CD4-positive, alpha-beta memory T cell (primary cell): ENCODE data around the gene SQOR. TPM values are rescaled to one million over a fixed set of nuclear protein-coding genes. Genes with fewer than 3 reads are reported as not detected.

Experiments used
- CTCF ChIA-PET: fragments of 350-600 bp; sonication (Branson Sonifier 250); formaldehyde crosslinking; loops from one replicate; lab custom pipeline; 2021; ENCODE audit warnings: inconsistent platforms; ENCODE audit not compliant: partially characterized antibody; lab: Charles Lee
- POLR2A ChIA-PET: fragments of 350-600 bp; sonication (Branson Sonifier 250); formaldehyde crosslinking; loops from one replicate; lab custom pipeline; 2021; ENCODE audit not compliant: partially characterized antibody; lab: Charles Lee
- DNase-seq, 5 donors: peaks; one replicate each; pipeline versions ENCODE4 v3.0.0 to v3.0.0-alpha.2; 2020 to 2022; ENCODE audit warnings: mixed read lengths in 1 of 5
- H3K27ac ChIP-seq: one replicate; pipeline ENCODE4 v1.7.0; 2013; ENCODE audit warnings: low read depth, low read length
- H3K27me3 ChIP-seq: 2 replicates; pipeline ENCODE4 v1.7.0; 2013; ENCODE audit warnings: mild to moderate bottlenecking, low read length, moderate library complexity; ENCODE audit not compliant: insufficient read depth
- H3K36me3 ChIP-seq: 2 replicates; pipeline ENCODE4 v1.7.0; 2013; ENCODE audit warnings: mild to moderate bottlenecking, low read length, moderate library complexity; ENCODE audit not compliant: insufficient read depth
- H3K4me1 ChIP-seq: 2 replicates; pipeline ENCODE4 v1.7.0; 2013; ENCODE audit warnings: mild to moderate bottlenecking, low read length, moderate library complexity; ENCODE audit not compliant: insufficient read depth
- H3K4me3 ChIP-seq, 2 donors: one replicate each; pipeline ENCODE4 v1.7.0; 2013; ENCODE audit warnings: low read length in 2 of 2, mild to moderate bottlenecking in 1 of 2
- H3K9me3 ChIP-seq, 2 donors: one replicate each; pipeline ENCODE4 v1.7.0; 2013; ENCODE audit warnings: low read length in 2 of 2, control low read depth in 1 of 2; ENCODE audit not compliant: control insufficient read depth in 1 of 2
- H3K27ac Mint-ChIP-seq, 7 donors: one replicate each; pipeline ENCODE4 v1.8.0; 2020 to 2021; ENCODE audit warnings: mixed read lengths in 7 of 7, mild to moderate bottlenecking in 6 of 7, inconsistent platforms in 3 of 7, moderate library complexity in 3 of 7
- H3K27me3 Mint-ChIP-seq, 2 donors: one replicate each; pipeline ENCODE4 v1.8.0; 2020 to 2021; ENCODE audit warnings: mixed read lengths in 2 of 2
- H3K36me3 Mint-ChIP-seq, 2 donors: one replicate each; pipeline ENCODE4 v1.8.0; 2020 to 2021; ENCODE audit warnings: mixed read lengths in 2 of 2, inconsistent platforms in 1 of 2, mild to moderate bottlenecking in 1 of 2
- H3K4me1 Mint-ChIP-seq, 4 donors: one replicate each; pipeline ENCODE4 v1.8.0; 2020 to 2021; ENCODE audit warnings: mixed read lengths in 4 of 4, mild to moderate bottlenecking in 1 of 4
- H3K4me3 Mint-ChIP-seq, 8 donors: one replicate each; pipeline ENCODE4 v1.8.0; 2020 to 2021; ENCODE audit warnings: mixed read lengths in 8 of 8, mild to moderate bottlenecking in 7 of 8, moderate library complexity in 6 of 8, inconsistent platforms in 3 of 8
- H3K9me3 Mint-ChIP-seq, 8 donors: one replicate each; pipeline ENCODE4 v1.8.0; 2020 to 2021; ENCODE audit warnings: mixed read lengths in 8 of 8, mild to moderate bottlenecking in 5 of 8, inconsistent platforms in 3 of 8, moderate library complexity in 1 of 8
- intact Hi-C: fragments of 100-400 bp; cut with micrococcal nuclease; formaldehyde crosslinking; loops from one replicate; pipeline ENCODE4 v1.15.1; 2023
- polyA plus RNA-seq, 2 donors: library from polyadenylated mRNA; unstranded; fragments of 300-500 nt; fragmentation: Illumina TruSeq; gene quantifications; one replicate each; pipeline ENCODE4 v1.2.3, GENCODE V29; 2021
- total RNA-seq, 2 experiments: library from RNA; stranded (reverse); gene quantifications; one replicate each; pipeline ENCODE4 v1.2.3, GENCODE V29; 2021

Gene SQOR
- 10 to 100 TPM; 47.9 to 51.0 TPM for total RNA-seq
- polyA plus RNA-seq = 100 to 1,000 TPM; 118 to 183 TPM

GRCh38 chr15:45634432-45635190, at the start of gene SQOR:
SQOR (plus strand) TSS chr15:45635029; CDS start chr15:45658924, 23,895 bp downstream.
- CTCF ChIA-PET = interaction anchor here (0.6 to 1.6 kb wide), 11 partner anchors 9 to 177 kb away, joined by 3 to 6 read pairs (median 3); partner anchors contain the start of gene BLOC1S6
- H3K9me3 Mint-ChIP-seq = no peaks in the 10 kb centered on the region
- H3K4me3 Mint-ChIP-seq = peak within 1 kb of the TSS; percentile 88 to 99 (median 98)
- peaks cover 10% of the 10 kb centered on the region in 2 donors for H3K36me3 Mint-ChIP-seq
- Histone ChIP-seq H3K4me1 (peaks cover 44% of the 10 kb centered on the region), H3K36me3 (no peaks in the 10 kb centered on the region), H3K27me3 (no peaks in the 10 kb centered on the region), H3K9me3 (no peaks in the 10 kb centered on the region), H3K27ac (peak within 1 kb of the TSS; percentile 67), H3K4me3 (peak within 1 kb of the TSS; percentile 76 to 90)
- peak; percentile 63 to 71 (median 67) for DNase-seq
- POLR2A ChIA-PET = interaction anchor here (0.9 to 3.5 kb wide), 6 partner anchors 10 to 434 kb away, joined by 3 to 39 read pairs (median 7); partner anchors contain the start of gene BLOC1S6
- intact Hi-C loops = loop anchor here (1.0 to 2.0 kb wide), 4 partner anchors 20 to 434 kb away; partner anchors contain the start of gene BLOC1S6
- H3K4me1 Mint-ChIP-seq = peaks cover 26 to 53% (median 41%) of the 10 kb centered on the region in 4 donors
- H3K27me3 Mint-ChIP-seq = no peaks in the 10 kb centered on the region
- peak within 1 kb of the TSS; percentile 90 to 96 (median 95) for H3K27ac Mint-ChIP-seq

GRCh38 chr15:45585069-45585791, 49.6 kb upstream of the SQOR start:
- Mint-ChIP-seq H3K9me3 (no peaks in the 10 kb centered on the region), H3K27me3 (peaks cover 0 to 3% of the 10 kb centered on the region in 2 donors), H3K27ac (peak overlapping the region; percentile 17 to 100 (median 100)), H3K36me3 (peaks cover 0 to 11% of the 10 kb centered on the region in 2 donors), H3K4me3 (peak overlapping the region in 3 of 8 donors; percentile 97 to 100 (median 100)), H3K4me1 (peaks cover 20 to 45% (median 33%) of the 10 kb centered on the region in 4 donors)
- Histone ChIP-seq H3K9me3 (no peaks in the 10 kb centered on the region), H3K36me3 (no peaks in the 10 kb centered on the region), H3K4me3 (no peak overlapping the region), H3K27me3 (no peaks in the 10 kb centered on the region), H3K4me1 (peaks cover 37% of the 10 kb centered on the region), H3K27ac (no peak overlapping the region)
- CTCF ChIA-PET = interaction anchor here (1.8 to 4.4 kb wide), 2 partner anchors 9 to 28 kb away, joined by 4 to 32 read pairs; no protein-coding TSS in a partner anchor
- POLR2A ChIA-PET = interaction anchor here (3.8 kb wide), 1 partner anchor 183 kb away, joined by 44 read pairs; a partner anchor contains a TSS
- intact Hi-C loops = loop anchor here (10.0 kb wide), 1 partner anchor 1160 kb away; the partner anchor contains the start of gene CTDSPL2
- no peak for DNase-seq

DNA sequence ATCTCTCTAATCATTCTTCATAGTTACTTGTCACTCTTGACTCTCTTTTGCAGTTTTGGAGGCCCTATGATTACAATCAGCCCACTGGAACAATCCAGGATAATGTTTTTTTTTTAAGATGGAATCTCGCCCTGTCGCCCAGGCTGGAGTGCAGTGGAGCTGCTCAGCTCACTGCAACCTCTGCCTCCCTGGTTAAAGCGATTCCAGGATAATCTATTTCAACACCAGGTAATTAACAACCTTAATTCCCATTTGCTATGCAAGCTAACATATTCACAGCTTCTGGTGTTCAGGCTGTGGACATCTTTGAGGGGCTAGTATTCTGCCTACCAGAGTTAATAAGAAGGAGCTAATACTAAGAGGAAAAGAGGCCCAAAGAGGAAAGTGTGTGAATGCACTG, 48.7 kb upstream of the SQOR start:
- no peaks in the 10 kb centered on the region for H3K36me3 ChIP-seq
- Mint-ChIP-seq H3K27me3 (peaks cover 0 to 3% of the 10 kb centered on the region in 2 donors), H3K36me3 (peaks cover 0 to 11% of the 10 kb centered on the region in 2 donors), H3K9me3 (no peaks in the 10 kb centered on the region), H3K4me3 (peak overlapping the region; percentile 96 to 100 (median 100)), H3K27ac (peak overlapping the region; percentile 100), H3K4me1 (peaks cover 20 to 45% (median 35%) of the 10 kb centered on the region in 4 donors)
- no peaks in the 10 kb centered on the region for H3K9me3 ChIP-seq
- no peaks in the 10 kb centered on the region for H3K27me3 ChIP-seq
- CTCF ChIA-PET = interaction anchor here (0.7 to 4.4 kb wide), 10 partner anchors 11 to 381 kb away, joined by 3 to 32 read pairs (median 5); partner anchors contain the start of gene SQOR
- H3K4me3 ChIP-seq = peak overlapping the region; percentile 89 to 99
- POLR2A ChIA-PET = interaction anchor here (0.9 to 3.8 kb wide), 10 partner anchors 17 to 385 kb away, joined by 3 to 44 read pairs (median 10); partner anchors contain the start of genes SLC30A4 and SQOR
- no peak for DNase-seq
- peaks cover 37% of the 10 kb centered on the region for H3K4me1 ChIP-seq
- intact Hi-C loops = loop anchor here (10.0 kb wide), 1 partner anchor 1161 kb away; the partner anchor contains the start of gene CTDSPL2
- peak overlapping the region; percentile 95 for H3K27ac ChIP-seq

GRCh38 chr15:45586601-45587094, 48.2 kb upstream of the SQOR start:
- Mint-ChIP-seq H3K4me3 (peak overlapping the region; percentile 96 to 100 (median 100)), H3K9me3 (no peaks in the 10 kb centered on the region), H3K27me3 (peaks cover 0 to 2% of the 10 kb centered on the region in 2 donors), H3K36me3 (peaks cover 0 to 11% of the 10 kb centered on the region in 2 donors), H3K27ac (peak overlapping the region; percentile 100), H3K4me1 (peaks cover 20 to 45% (median 35%) of the 10 kb centered on the region in 4 donors)
- DNase-seq = no peak
- peak overlapping the region; percentile 89 to 99 for H3K4me3 ChIP-seq
- H3K27ac ChIP-seq = peak overlapping the region; percentile 95
- intact Hi-C loops = loop anchor here (1.0 to 10.0 kb wide), 5 partner anchors 48 to 1162 kb away; partner anchors contain the start of genes CTDSPL2 and SLC30A4
- no peaks in the 10 kb centered on the region for H3K27me3 ChIP-seq
- peaks cover 38% of the 10 kb centered on the region for H3K4me1 ChIP-seq
- no peaks in the 10 kb centered on the region for H3K36me3 ChIP-seq
- H3K9me3 ChIP-seq = no peaks in the 10 kb centered on the region
- ChIA-PET CTCF (interaction anchor here (0.7 to 4.4 kb wide), 15 partner anchors 11 to 388 kb away, joined by 3 to 32 read pairs (median 4); partner anchors contain the start of gene SQOR), POLR2A (interaction anchor here (0.6 to 3.8 kb wide), 17 partner anchors 13 to 388 kb away, joined by 3 to 44 read pairs (median 4); partner anchors contain the start of genes SLC30A4 and SQOR)

GRCh38 chr15:45587095-45587862, 47.5 kb upstream of the SQOR start, which contains the start of gene BLOC1S6:
BLOC1S6 (plus strand) TSS chr15:45587379; CDS start chr15:45587444, 65 bp downstream.
- ChIA-PET CTCF (interaction anchor here (0.7 to 4.4 kb wide), 20 partner anchors 10 to 389 kb away, joined by 3 to 32 read pairs (median 4); partner anchors contain the start of gene SQOR), POLR2A (interaction anchor here (0.6 to 3.8 kb wide), 23 partner anchors 9 to 399 kb away, joined by 3 to 44 read pairs (median 4); partner anchors contain the start of genes SHF, SLC30A4 and SQOR)
- no peaks in the 10 kb centered on the region for H3K9me3 ChIP-seq
- peak within 1 kb of the TSS; percentile 95 for H3K27ac ChIP-seq
- DNase-seq = peak; percentile 87 to 91 (median 90)
- Mint-ChIP-seq H3K27ac (peak within 1 kb of the TSS; percentile 100), H3K27me3 (no peaks in the 10 kb centered on the region), H3K4me3 (peak within 1 kb of the TSS; percentile 96 to 100 (median 100)), H3K36me3 (peaks cover 0 to 13% of the 10 kb centered on the region in 2 donors), H3K9me3 (no peaks in the 10 kb centered on the region), H3K4me1 (peaks cover 20 to 48% (median 37%) of the 10 kb centered on the region in 4 donors)
- peaks cover 44% of the 10 kb centered on the region for H3K4me1 ChIP-seq
- intact Hi-C loops = loop anchor here (1.0 to 10.0 kb wide), 5 partner anchors 47 to 1162 kb away; partner anchors contain the start of genes CTDSPL2 and SLC30A4
- H3K36me3 ChIP-seq = no peaks in the 10 kb centered on the region
- H3K27me3 ChIP-seq = no peaks in the 10 kb centered on the region
- peak within 1 kb of the TSS; percentile 89 to 99 for H3K4me3 ChIP-seq
